NCI-H146 (cell line): ENCODE measurements around the gene EGLN1.

Experiments used
- DNase-seq: peaks from one replicate; lab custom pipeline; 2025; lab: John Stamatoyannopoulos, UW

Gene EGLN1

GRCh38 chr1:231396643-231397042, 25.4 kb downstream of the EGLN1 start:
- DNase-seq: no peak

GRCh38 chr1:231395998-231396390, 26.1 kb downstream of the EGLN1 start:
- no peak for DNase-seq

DNA sequence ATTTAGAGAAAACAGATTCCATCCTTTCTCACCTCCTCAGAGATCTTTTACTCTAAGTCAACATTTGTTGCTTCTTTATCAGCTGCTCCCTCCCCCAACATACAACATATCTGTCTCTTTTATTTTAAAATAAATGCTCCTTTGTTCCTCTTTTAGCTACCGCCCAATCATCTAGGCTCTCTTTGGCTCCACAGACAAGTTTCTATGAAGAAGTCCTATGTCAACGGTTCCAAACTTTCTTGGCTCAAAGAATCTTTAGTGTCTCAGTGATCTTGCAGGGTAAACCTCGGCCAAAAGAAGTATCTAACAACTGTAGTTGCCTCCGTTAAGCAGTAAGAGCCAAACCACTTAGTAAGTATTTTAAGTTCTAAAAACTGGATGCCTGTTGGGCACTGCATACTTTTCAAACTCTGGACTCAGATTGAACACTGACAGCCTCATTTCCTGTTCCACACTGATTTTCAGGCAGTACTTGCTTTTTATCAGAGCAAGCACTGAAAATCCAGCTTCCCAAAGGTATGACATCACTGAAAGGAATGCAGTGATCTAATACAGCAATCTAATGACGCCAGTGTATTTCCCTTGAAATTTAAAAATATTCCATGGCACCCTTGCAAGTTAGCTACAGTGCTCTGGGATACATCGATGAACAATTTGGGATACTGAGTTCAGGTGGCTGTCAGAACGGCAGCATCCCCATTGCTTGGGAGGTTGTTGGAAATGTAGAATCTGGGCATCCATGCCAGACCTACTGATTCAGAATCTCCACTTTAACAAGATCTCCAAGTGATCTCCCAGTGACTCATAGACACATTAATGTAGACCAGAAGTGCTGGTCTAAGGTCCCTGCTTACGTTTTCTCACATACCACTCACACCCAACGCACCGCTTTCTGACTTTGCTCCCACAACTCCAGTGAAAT, 26.8 kb downstream of the EGLN1 start:
- no peak for DNase-seq

- DNase-seq: no peak
These were observed 28.4 kb downstream of the EGLN1 start for GRCh38 chr1:231393668-231394067.

- DNase-seq: no peak
These were observed 29.5 kb downstream of the EGLN1 start for GRCh38 chr1:231392389-231393131.

DNA sequence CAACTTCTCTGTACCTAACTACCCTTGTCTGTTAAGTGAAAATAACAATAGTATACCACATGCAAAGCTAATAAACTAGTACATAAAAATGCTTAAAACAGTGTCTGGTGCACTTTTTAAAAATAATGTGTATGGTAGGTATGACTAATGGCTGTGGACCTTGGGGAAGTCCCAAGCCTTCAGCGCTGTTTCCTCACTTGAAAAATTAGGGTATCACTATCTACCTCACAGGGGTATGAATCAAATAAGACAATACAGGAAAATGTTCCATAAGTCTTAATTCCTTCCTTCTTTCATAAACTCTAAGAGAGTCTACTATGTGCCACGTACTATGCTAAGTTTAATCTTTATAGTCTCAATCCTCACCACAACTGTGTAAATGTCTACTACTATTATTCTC, 32.0 kb downstream of the EGLN1 start:
- no peak for DNase-seq

GRCh38 chr1:231387770-231388669, 34.1 kb downstream of the EGLN1 start:
- DNase-seq: no peak

DNA sequence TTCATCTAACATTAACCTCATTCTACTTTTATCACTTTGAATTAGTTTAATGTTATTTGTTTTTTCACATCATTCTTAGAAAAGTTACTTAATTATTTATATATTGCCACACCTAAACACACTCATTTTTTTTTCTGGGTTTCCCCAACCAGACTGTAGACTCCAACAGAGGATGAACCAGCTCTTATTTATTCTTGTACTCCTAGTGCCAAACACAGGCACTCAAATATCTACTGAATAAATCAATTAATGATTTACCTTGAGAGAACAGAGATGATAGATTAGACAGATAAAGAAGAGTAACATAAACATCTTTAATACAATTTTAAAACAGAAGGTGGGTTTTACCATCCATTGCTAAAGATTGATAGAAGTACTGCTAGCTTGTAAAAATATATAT, 35.6 kb downstream of the EGLN1 start:
- DNase-seq: no peak

DNA sequence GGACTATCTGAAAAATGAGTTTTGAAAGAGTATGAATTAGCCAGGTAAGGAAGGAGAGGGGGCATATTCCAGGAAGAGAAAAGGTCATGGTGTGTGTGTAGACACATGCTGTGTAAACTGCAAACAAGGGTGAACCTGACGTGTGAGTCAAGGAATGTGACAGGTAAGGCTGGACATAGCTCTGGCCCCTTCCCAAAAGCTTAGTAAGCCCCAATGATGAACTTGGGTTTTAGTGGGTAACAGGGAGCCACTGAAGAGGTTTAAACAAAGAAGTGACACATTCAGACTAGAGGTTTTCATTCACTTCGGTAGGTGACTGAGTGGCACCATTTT, 36.7 kb downstream of the EGLN1 start:
- no peak for DNase-seq

DNA sequence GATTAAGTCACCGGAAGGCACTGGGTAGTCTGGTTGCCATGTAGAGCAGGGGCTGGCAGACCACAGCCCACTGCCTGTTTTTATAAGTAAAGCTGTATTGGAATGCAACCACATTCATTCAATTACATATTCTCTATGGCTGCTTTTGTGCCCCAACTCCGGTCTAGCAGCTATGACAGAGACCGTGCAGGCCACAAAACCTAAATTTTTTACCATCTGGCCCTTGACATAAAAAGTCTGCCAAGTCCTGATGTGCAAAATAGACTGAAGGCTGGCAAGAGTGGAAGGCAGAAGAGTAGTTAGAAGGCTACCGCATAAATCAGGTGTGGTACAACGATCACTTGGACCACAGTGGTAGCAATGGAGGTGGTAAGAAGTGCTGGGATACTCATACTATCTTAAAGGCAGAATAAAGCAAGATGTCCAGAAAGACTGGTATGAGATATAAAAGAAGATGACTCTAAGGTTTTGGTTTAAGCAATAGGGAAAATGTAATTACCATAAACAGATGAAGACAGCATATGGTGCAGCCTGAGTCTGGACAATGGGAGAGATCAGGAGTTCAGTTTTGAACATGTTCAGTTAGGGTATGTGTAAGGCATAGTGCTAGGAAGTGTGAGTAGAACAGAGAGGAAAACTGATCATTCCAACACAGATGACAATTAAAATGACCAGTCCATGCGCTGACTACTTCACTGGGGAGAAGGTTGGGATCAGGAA, 37.2 kb downstream of the EGLN1 start:
- no peak for DNase-seq

- DNase-seq: no peak
These were observed 38.8 kb downstream of the EGLN1 start for GRCh38 chr1:231383159-231383860.

- no peak for DNase-seq
These were observed 39.7 kb downstream of the EGLN1 start for GRCh38 chr1:231382426-231382825.

- no peak for DNase-seq
These were observed 40.4 kb downstream of the EGLN1 start for GRCh38 chr1:231381729-231382128.

DNA sequence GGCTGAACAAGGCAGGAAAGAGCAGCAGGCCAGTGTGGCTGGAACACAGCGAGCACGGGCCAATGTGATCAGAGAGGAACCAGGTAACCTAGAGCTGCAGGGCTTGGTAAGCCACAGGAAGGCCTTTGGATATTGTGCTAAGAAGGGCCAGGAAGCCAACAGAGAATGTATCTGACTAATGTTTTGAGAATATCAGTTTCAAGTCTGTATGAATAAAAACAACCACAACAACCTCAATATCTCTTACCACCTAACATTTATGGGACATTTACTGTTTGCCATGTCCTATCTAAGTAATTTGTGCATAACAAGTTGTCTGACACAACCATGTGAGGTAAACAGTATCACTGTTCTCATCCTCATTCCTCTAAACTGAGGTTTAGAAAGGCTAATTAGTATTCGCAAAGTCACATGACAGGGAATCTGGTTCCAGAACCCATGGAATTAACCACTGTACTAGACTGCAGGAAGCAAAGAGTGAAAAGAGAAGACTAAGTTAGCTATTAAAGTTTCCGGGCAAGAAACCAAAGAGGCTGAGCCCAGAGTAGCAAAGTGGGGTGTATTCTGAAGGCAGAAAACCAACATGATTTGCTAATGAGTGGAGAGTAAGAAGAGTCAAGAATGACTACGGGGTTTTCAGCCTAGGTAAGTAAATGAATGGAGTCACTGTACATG, 45.1 kb downstream of the EGLN1 start:
- DNase-seq: no peak

GRCh38 chr1:231376101-231376500, 46.0 kb downstream of the EGLN1 start:
- DNase-seq: no peak

DNA sequence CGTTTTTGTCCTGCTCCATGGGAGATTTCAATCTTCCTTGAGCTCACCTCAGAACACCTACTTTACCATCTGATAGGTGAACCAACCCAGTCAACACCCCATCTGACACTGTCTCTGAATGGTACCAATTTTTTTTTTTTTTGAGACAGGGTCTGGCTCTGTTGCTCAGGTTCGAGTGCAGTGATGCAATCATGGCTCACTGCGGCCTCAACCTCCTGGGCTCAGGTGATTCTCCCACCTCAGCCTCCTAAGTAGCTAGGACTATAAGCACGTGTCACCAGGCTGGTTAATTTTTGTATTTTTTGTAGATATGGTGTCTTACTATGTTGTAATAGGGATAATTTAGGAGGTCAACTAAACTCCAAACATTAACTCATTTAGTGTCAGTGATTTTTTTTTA, 47.7 kb downstream of the EGLN1 start:
- no peak for DNase-seq

DNA sequence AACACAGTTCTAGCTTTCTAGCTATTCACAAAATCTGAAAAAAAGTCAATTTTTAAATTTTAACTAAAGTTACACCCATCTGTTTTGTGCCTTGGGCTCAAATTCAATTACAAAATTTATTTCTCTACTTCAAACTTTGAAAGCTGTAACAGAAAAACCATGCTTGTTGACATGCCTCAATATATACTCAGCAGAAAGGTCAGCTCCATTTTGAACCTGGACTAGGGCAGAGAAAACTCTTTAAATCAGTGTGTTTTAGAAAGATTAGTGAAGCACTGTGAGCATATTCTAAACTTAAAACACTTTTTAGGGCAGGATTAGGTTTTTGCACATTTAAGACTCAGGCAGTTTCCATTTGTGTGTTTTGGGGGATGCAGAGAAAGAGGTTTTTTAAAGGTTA, 49.6 kb downstream of the EGLN1 start:
- no peak for DNase-seq

- no peak for DNase-seq
These were observed 52.8 kb downstream of the EGLN1 start for GRCh38 chr1:231369282-231369681.

DNA sequence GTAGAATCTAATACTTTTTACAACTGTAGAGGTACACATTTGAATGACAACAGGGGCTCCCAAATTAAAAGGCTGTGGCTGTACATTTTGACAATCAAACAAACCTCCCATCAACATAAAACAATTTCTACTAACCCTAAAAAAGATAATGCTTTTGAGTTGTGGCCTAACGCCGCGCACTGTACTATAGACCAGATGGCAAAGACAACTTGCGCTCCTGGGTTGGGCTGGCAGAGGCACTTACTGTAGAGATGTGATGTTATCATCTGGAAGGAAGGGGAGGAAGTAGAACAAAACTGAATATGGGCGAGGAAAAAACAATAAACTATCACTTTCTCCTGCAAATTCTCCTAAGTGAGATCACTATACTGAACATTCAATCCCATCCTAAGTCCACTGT, 57.9 kb downstream of the EGLN1 start:
- DNase-seq: no peak

GRCh38 chr1:231363624-231364023, 58.5 kb downstream of the EGLN1 start:
- DNase-seq: no peak

DNA sequence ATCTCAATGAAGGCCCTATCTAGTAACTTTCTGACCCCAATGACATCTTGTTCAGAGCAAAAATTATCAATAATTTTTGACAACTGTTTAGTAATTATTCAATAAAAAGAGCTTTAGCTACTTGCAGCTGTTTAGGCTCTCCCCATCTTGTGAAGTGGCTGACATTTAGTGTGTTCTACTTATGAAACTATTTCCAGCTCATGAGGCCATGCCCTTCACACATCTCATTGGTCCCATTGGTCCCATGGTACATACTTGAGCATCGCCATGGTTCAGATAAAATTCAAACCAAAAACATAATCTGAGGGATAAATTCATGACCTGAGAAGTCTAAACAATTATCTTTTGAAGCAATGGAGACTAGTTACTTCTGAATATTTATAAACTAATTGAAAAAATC, 59.8 kb downstream of the EGLN1 start:
- no peak for DNase-seq
